ENCODE measurements around the gene UROS.

GRCh38 chr10:125827133-125827532 is 4.1 kb upstream of the UROS start:
- TF ChIP-seq ZNF274 (IDR thresholded peaks at IDR 0.05; ENCODE audit: low read depth, low read length) (no peak), SUZ12 (IDR thresholded peaks at IDR 0.05; ENCODE audit: extremely low read depth, insufficient read depth, insufficient read length) (no peak), YY1 (IDR thresholded peaks at IDR 0.05; ENCODE audit: insufficient read depth, insufficient read length) (no peak)

All from NT2/D1 (cell line).